C4-2B (cell line): ENCODE measurements around the gene SH2D6.

Experiments used
- ZFX ChIP-seq: fragments of 450-650 bp; IDR thresholded peaks from 2 replicates; pipeline ENCODE4 v1.6.1; 2017
- TF ChIP-seq, protein P1 (sequence below): fragments of 450-650 bp; conservative IDR thresholded peaks from 2 replicates; pipeline ENCODE4 v1.5.1; 2017; ENCODE audit warnings: mild to moderate bottlenecking

- no peak for TF ChIP-seq ZFX
- TF ChIP-seq, protein P1, sequence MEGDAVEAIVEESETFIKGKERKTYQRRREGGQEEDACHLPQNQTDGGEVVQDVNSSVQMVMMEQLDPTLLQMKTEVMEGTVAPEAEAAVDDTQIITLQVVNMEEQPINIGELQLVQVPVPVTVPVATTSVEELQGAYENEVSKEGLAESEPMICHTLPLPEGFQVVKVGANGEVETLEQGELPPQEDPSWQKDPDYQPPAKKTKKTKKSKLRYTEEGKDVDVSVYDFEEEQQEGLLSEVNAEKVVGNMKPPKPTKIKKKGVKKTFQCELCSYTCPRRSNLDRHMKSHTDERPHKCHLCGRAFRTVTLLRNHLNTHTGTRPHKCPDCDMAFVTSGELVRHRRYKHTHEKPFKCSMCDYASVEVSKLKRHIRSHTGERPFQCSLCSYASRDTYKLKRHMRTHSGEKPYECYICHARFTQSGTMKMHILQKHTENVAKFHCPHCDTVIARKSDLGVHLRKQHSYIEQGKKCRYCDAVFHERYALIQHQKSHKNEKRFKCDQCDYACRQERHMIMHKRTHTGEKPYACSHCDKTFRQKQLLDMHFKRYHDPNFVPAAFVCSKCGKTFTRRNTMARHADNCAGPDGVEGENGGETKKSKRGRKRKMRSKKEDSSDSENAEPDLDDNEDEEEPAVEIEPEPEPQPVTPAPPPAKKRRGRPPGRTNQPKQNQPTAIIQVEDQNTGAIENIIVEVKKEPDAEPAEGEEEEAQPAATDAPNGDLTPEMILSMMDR: no peak
Observed at GRCh38 chr2:85371045-85371444, 47.5 kb upstream of the SH2D6 start.
